ENCODE data around the gene PJA1.

The PJA1 gene

DNA sequence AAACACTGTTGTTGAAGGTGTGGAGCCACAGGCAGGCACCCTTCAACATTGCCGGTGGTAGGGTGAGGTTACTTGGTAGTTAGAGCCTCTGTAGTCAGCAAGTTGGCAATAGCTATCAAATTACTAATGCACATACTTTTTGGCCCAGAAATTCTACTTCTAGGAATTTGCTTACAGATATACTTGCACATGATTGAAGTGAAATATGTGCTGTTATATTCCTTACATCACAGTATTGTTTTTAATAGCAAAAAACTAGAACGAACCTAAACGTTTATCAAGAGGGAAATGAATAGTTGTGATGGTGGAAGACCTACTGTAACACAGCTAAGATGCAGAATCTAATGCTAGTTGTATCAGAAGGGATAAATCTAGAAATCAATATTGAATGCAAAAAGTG lies 7.7 kb upstream of the PJA1 start (continued):
- TF ChIP-seq SCRT2 (tag by site-specific recombination; IDR thresholded peaks at IDR 0.05) (no peak), ZNF423 (tag by site-specific recombination; IDR thresholded peaks at IDR 0.05) (no peak), ZNF248 (tag by site-specific recombination; IDR thresholded peaks at IDR 0.05) (no peak), ZBTB7A (tag by site-specific recombination; IDR thresholded peaks at IDR 0.05; ENCODE audit: low read depth) (no peak), KLF7 (tag by site-specific recombination; IDR thresholded peaks at IDR 0.05; ENCODE audit: borderline replicate concordance) (no peak), ZFHX2 (tag by site-specific recombination; conservative IDR thresholded peaks at IDR 0.05) (no peak), OVOL3 (tag by site-specific recombination; IDR thresholded peaks at IDR 0.05) (no peak)
- TF ChIP-seq, protein P1, sequence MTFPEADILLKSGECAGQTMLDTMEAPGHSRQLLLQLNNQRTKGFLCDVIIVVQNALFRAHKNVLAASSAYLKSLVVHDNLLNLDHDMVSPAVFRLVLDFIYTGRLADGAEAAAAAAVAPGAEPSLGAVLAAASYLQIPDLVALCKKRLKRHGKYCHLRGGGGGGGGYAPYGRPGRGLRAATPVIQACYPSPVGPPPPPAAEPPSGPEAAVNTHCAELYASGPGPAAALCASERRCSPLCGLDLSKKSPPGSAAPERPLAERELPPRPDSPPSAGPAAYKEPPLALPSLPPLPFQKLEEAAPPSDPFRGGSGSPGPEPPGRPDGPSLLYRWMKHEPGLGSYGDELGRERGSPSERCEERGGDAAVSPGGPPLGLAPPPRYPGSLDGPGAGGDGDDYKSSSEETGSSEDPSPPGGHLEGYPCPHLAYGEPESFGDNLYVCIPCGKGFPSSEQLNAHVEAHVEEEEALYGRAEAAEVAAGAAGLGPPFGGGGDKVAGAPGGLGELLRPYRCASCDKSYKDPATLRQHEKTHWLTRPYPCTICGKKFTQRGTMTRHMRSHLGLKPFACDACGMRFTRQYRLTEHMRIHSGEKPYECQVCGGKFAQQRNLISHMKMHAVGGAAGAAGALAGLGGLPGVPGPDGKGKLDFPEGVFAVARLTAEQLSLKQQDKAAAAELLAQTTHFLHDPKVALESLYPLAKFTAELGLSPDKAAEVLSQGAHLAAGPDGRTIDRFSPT (tag by site-specific recombination; IDR thresholded peaks at IDR 0.05): no peak

DNA sequence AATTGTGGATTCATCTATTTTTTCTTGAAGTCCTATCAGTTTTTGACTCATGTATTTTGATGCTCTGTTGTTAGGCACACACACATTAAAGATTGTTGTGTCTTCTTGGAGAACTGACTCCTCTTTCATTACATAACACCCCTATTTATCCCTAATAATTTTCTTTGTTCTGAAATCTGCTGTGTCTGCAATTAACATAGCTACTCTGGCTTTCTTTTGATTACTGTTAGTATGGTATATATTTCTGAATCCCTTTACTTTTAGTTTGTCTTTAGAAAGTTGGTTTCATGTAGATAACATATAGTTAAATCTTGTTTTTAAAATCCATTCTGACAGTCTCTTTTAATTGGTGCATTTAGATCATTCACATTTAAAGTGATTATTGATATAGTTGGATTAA lies 5.1 kb upstream of the PJA1 start:
- ChIA-PET POLR2A (no interaction called here), CTCF (interaction anchor here (0.9 to 1.9 kb wide), 4 partner anchors 13 to 342 kb away, joined by 3 to 4 read pairs (median 4); no protein-coding TSS in a partner anchor)
- Histone ChIP-seq H3K4me3 (ENCODE audit: low read depth, low read length) (no peak overlapping the region), H3K4me1 (ENCODE audit: control insufficient read depth, insufficient read depth, low read length) (no peaks in the 10 kb centered on the region), H3K36me3 (ENCODE audit: control insufficient read depth in 2 of 2, insufficient read depth in 1 of 2, low read length in 2 of 2) (no peaks in the 10 kb centered on the region), H3K9me3 (ENCODE audit: control insufficient read depth, insufficient read depth, low read depth, low read length) (peaks cover 5% of the 10 kb centered on the region; the same call in 1 of the 2 replicates), H3K27ac (ENCODE audit: extremely low read depth, low read depth, low read length) (no peak overlapping the region)
- peak; percentile 80 for TF ChIP-seq ZNF211 (tag by site-specific recombination; IDR thresholded peaks at IDR 0.05; ENCODE audit: low read depth)
- no peak for TF ChIP-seq KLF8 (tag by site-specific recombination; IDR thresholded peaks at IDR 0.05)

DNA sequence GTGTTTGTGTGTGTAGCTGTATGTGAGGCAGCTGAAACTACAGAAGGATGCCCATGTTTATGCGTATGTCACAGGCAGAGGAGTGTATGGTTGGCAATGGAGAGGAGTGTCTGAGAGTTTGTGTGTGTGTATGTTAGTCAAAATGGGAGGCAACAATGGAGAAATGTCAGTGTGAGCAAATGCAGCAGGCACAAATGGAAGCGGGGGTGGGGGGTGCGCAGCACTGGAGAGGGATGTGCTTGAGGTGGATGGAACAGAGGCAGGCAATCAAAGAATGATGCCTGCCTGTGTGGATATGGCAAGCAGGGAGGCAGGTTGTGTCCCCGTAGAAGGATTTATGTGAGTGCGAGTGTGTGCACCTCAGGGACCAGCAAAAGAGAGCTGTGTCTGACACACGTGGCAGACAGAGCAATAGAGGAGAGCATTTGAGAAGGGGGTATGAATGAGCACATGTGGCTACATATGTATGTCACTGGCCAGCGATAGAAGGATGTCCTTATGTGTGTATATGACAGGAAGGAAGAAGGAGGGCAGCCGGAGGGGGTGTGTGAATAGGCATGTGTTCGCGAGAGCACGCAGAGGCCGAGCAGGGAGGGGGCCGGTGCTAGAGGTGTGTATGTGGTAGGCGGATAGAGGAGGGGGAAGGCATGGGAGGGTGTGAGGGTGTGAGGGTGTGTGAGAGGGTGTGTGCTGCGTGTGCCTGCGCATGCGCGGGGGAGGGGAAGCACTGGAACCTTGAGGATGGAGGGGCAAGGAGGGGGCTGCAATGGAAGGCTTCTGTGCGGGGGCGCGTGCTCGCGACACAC lies 1.1 kb downstream of the PJA1 start:
- Histone ChIP-seq H3K36me3 (ENCODE audit: control insufficient read depth in 2 of 2, insufficient read depth in 1 of 2, low read length in 2 of 2) (peaks cover 0 to 27% of the 10 kb centered on the region in 2 experiments; a peak in 1 of 3 replicates), H3K27ac (ENCODE audit: extremely low read depth, low read depth, low read length) (no peak overlapping the region), H3K4me1 (ENCODE audit: control insufficient read depth, insufficient read depth, low read length) (no peaks in the 10 kb centered on the region), H3K9me3 (ENCODE audit: control insufficient read depth, insufficient read depth, low read depth, low read length) (peaks cover 3% of the 10 kb centered on the region; the same call in 1 of the 2 replicates), H3K4me3 (ENCODE audit: low read depth, low read length) (peak overlapping the region; percentile 66)
- ChIA-PET POLR2A (interaction anchor here (2.2 kb wide), 1 partner anchor 336 kb away, joined by 20 read pairs; the partner anchor contains the start of gene EFNB1), CTCF (no interaction called here)
- TF ChIP-seq ZIC2 (tag by site-specific recombination; IDR thresholded peaks at IDR 0.05) (0 out of 2 replicates have a peak, but pooled peaks have one; percentile 28), SP3 (tag by site-specific recombination; IDR thresholded peaks at IDR 0.05) (peak; percentile 54), ZNF791 (tag by site-specific recombination; IDR thresholded peaks at IDR 0.05) (no peak), ZNF571 (tag by site-specific recombination; IDR thresholded peaks at IDR 0.05) (no peak), KLF1 (tag by site-specific recombination; IDR thresholded peaks at IDR 0.05) (peak; percentile 41; the same call in 1 of the 2 replicates), SP2 (tag by site-specific recombination; IDR thresholded peaks at IDR 0.05) (peak; percentile 79), ZNF175 (tag by site-specific recombination; IDR thresholded peaks at IDR 0.05) (0 out of 2 replicates have a peak, but pooled peaks have one; percentile 8), KLF7 (tag by site-specific recombination; IDR thresholded peaks at IDR 0.05; ENCODE audit: borderline replicate concordance) (no peak), ZNF624 (tag by site-specific recombination; IDR thresholded peaks at IDR 0.05) (no peak), ZNF596 (tag by site-specific recombination; IDR thresholded peaks at IDR 0.05) (no peak)
- TF ChIP-seq, protein P2, sequence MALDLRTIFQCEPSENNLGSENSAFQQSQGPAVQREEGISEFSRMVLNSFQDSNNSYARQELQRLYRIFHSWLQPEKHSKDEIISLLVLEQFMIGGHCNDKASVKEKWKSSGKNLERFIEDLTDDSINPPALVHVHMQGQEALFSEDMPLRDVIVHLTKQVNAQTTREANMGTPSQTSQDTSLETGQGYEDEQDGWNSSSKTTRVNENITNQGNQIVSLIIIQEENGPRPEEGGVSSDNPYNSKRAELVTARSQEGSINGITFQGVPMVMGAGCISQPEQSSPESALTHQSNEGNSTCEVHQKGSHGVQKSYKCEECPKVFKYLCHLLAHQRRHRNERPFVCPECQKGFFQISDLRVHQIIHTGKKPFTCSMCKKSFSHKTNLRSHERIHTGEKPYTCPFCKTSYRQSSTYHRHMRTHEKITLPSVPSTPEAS (tag by site-specific recombination; IDR thresholded peaks at IDR 0.05): peak; percentile 75
- TF ChIP-seq, protein P3, sequence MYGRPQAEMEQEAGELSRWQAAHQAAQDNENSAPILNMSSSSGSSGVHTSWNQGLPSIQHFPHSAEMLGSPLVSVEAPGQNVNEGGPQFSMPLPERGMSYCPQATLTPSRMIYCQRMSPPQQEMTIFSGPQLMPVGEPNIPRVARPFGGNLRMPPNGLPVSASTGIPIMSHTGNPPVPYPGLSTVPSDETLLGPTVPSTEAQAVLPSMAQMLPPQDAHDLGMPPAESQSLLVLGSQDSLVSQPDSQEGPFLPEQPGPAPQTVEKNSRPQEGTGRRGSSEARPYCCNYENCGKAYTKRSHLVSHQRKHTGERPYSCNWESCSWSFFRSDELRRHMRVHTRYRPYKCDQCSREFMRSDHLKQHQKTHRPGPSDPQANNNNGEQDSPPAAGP (tag by site-specific recombination; IDR thresholded peaks at IDR 0.05): 0 out of 2 replicates have a peak, but pooled peaks have one; percentile 28
- TF ChIP-seq, protein P4, sequence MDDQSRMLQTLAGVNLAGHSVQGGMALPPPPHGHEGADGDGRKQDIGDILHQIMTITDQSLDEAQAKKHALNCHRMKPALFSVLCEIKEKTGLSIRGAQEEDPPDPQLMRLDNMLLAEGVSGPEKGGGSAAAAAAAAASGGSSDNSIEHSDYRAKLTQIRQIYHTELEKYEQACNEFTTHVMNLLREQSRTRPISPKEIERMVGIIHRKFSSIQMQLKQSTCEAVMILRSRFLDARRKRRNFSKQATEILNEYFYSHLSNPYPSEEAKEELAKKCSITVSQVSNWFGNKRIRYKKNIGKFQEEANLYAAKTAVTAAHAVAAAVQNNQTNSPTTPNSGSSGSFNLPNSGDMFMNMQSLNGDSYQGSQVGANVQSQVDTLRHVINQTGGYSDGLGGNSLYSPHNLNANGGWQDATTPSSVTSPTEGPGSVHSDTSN (CRISPR knock-in tag; IDR thresholded peaks at IDR 0.05): no peak
- TF ChIP-seq, protein P5, sequence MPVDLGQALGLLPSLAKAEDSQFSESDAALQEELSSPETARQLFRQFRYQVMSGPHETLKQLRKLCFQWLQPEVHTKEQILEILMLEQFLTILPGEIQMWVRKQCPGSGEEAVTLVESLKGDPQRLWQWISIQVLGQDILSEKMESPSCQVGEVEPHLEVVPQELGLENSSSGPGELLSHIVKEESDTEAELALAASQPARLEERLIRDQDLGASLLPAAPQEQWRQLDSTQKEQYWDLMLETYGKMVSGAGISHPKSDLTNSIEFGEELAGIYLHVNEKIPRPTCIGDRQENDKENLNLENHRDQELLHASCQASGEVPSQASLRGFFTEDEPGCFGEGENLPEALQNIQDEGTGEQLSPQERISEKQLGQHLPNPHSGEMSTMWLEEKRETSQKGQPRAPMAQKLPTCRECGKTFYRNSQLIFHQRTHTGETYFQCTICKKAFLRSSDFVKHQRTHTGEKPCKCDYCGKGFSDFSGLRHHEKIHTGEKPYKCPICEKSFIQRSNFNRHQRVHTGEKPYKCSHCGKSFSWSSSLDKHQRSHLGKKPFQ (tag by site-specific recombination; IDR thresholded peaks at IDR 0.05): peak; percentile 82; the same call in 1 of the 2 replicates
